OCI-LY1 (cell line): ENCODE results near the gene GOSR2.
A peak's percentile ranks its signal among the peaks of the same experiment; 100 is the strongest.

ENCODE experiments used
- EZH2 ChIP-seq: fragments of 200-600 bp; sonication (generic), shearing (Covaris generic); IDR thresholded peaks from 2 replicates; pipeline ENCODE4 v1.8.0; 2017; ENCODE audit warnings: borderline replicate concordance, mixed run types, mild to moderate bottlenecking, antibody characterized with exemption, low read length, moderate library complexity, mixed read lengths
- TF ChIP-seq, protein P1 (sequence below): fragments of 200-600 bp; sonication (generic), shearing (Covaris generic); IDR thresholded peaks from 2 replicates; pipeline ENCODE4 v1.5.1; 2017; ENCODE audit warnings: mild to moderate bottlenecking, antibody characterized with exemption, low read length, moderate library complexity, mixed read lengths

DNA sequence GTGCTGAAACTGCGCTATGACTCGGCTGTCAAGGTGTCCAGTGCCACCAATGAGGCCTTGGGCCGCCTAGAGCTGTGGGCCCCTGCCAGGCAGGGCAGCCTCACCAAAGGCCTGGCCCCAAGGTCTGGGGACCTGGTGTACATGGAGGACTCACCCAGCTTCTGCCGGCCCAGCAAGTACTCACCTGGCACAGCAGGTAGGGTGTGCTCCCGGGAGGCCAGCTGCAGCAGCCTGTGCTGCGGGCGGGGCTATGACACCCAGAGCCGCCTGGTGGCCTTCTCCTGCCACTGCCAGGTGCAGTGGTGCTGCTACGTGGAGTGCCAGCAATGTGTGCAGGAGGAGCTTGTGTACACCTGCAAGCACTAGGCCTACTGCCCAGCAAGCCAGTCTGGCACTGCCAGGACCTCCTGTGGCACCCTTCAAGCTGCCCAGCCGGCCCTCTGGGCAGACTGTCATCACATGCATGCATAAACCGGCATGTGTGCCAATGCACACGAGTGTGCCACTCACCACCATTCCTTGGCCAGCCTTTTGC is 46.5 kb upstream of the GOSR2 start:
- TF ChIP-seq, protein P1, sequence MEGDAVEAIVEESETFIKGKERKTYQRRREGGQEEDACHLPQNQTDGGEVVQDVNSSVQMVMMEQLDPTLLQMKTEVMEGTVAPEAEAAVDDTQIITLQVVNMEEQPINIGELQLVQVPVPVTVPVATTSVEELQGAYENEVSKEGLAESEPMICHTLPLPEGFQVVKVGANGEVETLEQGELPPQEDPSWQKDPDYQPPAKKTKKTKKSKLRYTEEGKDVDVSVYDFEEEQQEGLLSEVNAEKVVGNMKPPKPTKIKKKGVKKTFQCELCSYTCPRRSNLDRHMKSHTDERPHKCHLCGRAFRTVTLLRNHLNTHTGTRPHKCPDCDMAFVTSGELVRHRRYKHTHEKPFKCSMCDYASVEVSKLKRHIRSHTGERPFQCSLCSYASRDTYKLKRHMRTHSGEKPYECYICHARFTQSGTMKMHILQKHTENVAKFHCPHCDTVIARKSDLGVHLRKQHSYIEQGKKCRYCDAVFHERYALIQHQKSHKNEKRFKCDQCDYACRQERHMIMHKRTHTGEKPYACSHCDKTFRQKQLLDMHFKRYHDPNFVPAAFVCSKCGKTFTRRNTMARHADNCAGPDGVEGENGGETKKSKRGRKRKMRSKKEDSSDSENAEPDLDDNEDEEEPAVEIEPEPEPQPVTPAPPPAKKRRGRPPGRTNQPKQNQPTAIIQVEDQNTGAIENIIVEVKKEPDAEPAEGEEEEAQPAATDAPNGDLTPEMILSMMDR, result peak; percentile 64
- TF ChIP-seq EZH2, result no peak
